HEK293 (cell line): Measurements from ENCODE around the gene JHY.

Experiments
- CTCF ChIA-PET: fragments of 350-600 bp; formaldehyde crosslinking; extraction: SDS; loops from one replicate; lab custom pipeline; 2021; ENCODE audit warnings: antibody characterized with exemption; lab: Yijun Ruan, JAX
- POLR2A ChIA-PET: fragments of 300-600 bp; formaldehyde crosslinking; extraction: SDS; loops from one replicate; lab custom pipeline; 2020; ENCODE audit warnings: antibody characterized with exemption, inconsistent platforms; lab: Yijun Ruan, JAX
- H3K27ac ChIP-seq: fragments of 200-500 bp; sonication (Bioruptor generic); 2 replicates; pipeline ENCODE4 v1.5.1; 2014; ENCODE audit warnings: low read depth, low read length, control low read depth, inconsistent platforms; ENCODE audit errors: extremely low read depth
- H3K36me3 ChIP-seq, 2 experiments: fragments of 200-500 bp in 1 of 2; sonication (Bioruptor generic) in 1 of 2; 1 replicate in 1 of 2; 2 replicates in 1 of 2; pipeline ENCODE4 v1.5.1; 2014 to 2017; ENCODE audit warnings: inconsistent platforms in 2 of 2, low read length in 2 of 2; ENCODE audit not compliant: control insufficient read depth in 2 of 2, insufficient read depth in 1 of 2
- H3K4me1 ChIP-seq: fragments of 200-500 bp; sonication (Bioruptor generic); 2 replicates; pipeline ENCODE4 v1.5.1; 2014; ENCODE audit warnings: mild to moderate bottlenecking, low read length, inconsistent platforms; ENCODE audit not compliant: control insufficient read depth, insufficient read depth
- H3K4me3 ChIP-seq: 2 replicates; pipeline ENCODE4 v1.5.1; 2011; ENCODE audit warnings: low read depth, mild to moderate bottlenecking, control low read depth, low read length, moderate library complexity
- H3K9me3 ChIP-seq: fragments of 200-500 bp; sonication (Bioruptor generic); 2 replicates; pipeline ENCODE4 v1.5.1; 2014; ENCODE audit warnings: low read depth, low read length, inconsistent platforms; ENCODE audit not compliant: control insufficient read depth, insufficient read depth
- ATF2 ChIP-seq: fragments of 450-650 bp; formaldehyde crosslinking; IDR thresholded peaks from 2 replicates; pipeline ENCODE4 v1.5.1; 2016; ENCODE audit warnings: missing biosample characterization, missing genetic modification characterization, low read depth
- IKZF3 ChIP-seq: fragments of 450-650 bp; IDR thresholded peaks from 2 replicates; pipeline ENCODE4 v1.5.0; 2018; ENCODE audit warnings: missing biosample characterization, mild to moderate bottlenecking, missing genetic modification characterization, moderate library complexity
- KLF1 ChIP-seq: fragments of 450-650 bp; formaldehyde crosslinking; IDR thresholded peaks from 2 replicates; pipeline ENCODE4 v1.5.1; 2016; ENCODE audit warnings: missing biosample characterization, missing genetic modification characterization
- MZF1 ChIP-seq: fragments of 450-650 bp; formaldehyde crosslinking; IDR thresholded peaks from 2 replicates; pipeline ENCODE4 v1.5.1; 2017; ENCODE audit warnings: missing biosample characterization, missing genetic modification characterization, borderline replicate concordance
- OVOL3 ChIP-seq: fragments of 450-650 bp; formaldehyde crosslinking; IDR thresholded peaks from 2 replicates; pipeline ENCODE4 v1.5.1; 2016; ENCODE audit warnings: missing biosample characterization, missing genetic modification characterization
- SETDB1 ChIP-seq: IDR thresholded peaks from one replicate; pipeline ENCODE4 v1.6.1; 2017; ENCODE audit warnings: mild to moderate bottlenecking, low read length, moderate library complexity, mixed read lengths; ENCODE audit not compliant: insufficient read length
- TRIM28 ChIP-seq: IDR thresholded peaks from 2 replicates; pipeline ENCODE4 v1.6.1; 2011; ENCODE audit warnings: low read length, control low read depth, borderline replicate concordance
- YY1 ChIP-seq: fragments of 450-650 bp; formaldehyde crosslinking; IDR thresholded peaks from 2 replicates; pipeline ENCODE4 v1.5.1; 2018; ENCODE audit warnings: missing biosample characterization, missing genetic modification characterization
- ZEB2 ChIP-seq: fragments of 450-650 bp; formaldehyde crosslinking; IDR thresholded peaks from 2 replicates; pipeline ENCODE4 v1.5.1; 2016; ENCODE audit warnings: missing biosample characterization, missing genetic modification characterization
- ZNF146 ChIP-seq: fragments of 450-650 bp; formaldehyde crosslinking; IDR thresholded peaks from 2 replicates; pipeline ENCODE4 v1.5.1; 2016; ENCODE audit warnings: missing biosample characterization, missing genetic modification characterization
- ZNF169 ChIP-seq: fragments of 450-650 bp; formaldehyde crosslinking; IDR thresholded peaks from 2 replicates; pipeline ENCODE4 v1.5.1; 2016; ENCODE audit warnings: missing biosample characterization, missing genetic modification characterization
- ZNF19 ChIP-seq: fragments of 450-650 bp; formaldehyde crosslinking; IDR thresholded peaks from 2 replicates; pipeline ENCODE4; 2016; ENCODE audit warnings: missing biosample characterization, missing genetic modification characterization, low read depth
- ZNF324 ChIP-seq: fragments of 450-650 bp; formaldehyde crosslinking; IDR thresholded peaks from 2 replicates; pipeline ENCODE4 v1.5.1; 2016; ENCODE audit warnings: missing biosample characterization, missing genetic modification characterization
- ZNF335 ChIP-seq: fragments of 450-650 bp; formaldehyde crosslinking; conservative IDR thresholded peaks from 2 replicates; pipeline ENCODE4 v1.5.1; 2016; ENCODE audit warnings: missing biosample characterization, missing genetic modification characterization
- ZNF37A ChIP-seq: fragments of 450-650 bp; IDR thresholded peaks from 2 replicates; pipeline ENCODE4 v1.5.1; 2018; ENCODE audit warnings: missing biosample characterization, missing genetic modification characterization
- ZNF558 ChIP-seq: fragments of 450-650 bp; formaldehyde crosslinking; IDR thresholded peaks from 2 replicates; pipeline ENCODE4 v1.5.1; 2016; ENCODE audit warnings: missing biosample characterization, missing genetic modification characterization
- ZNF677 ChIP-seq: fragments of 450-650 bp; IDR thresholded peaks from 2 replicates; pipeline ENCODE4 v1.5.0; 2018; ENCODE audit warnings: missing biosample characterization, mild to moderate bottlenecking, missing genetic modification characterization, moderate library complexity
- ZNF692 ChIP-seq: fragments of 450-650 bp; formaldehyde crosslinking; IDR thresholded peaks from 2 replicates; pipeline ENCODE4 v1.5.1; 2016; ENCODE audit warnings: missing biosample characterization, missing genetic modification characterization
- ZNF707 ChIP-seq: fragments of 450-650 bp; formaldehyde crosslinking; IDR thresholded peaks from 2 replicates; pipeline ENCODE4 v1.5.1; 2016; ENCODE audit warnings: missing biosample characterization, missing genetic modification characterization
- ZNF777 ChIP-seq: fragments of 450-650 bp; formaldehyde crosslinking; IDR thresholded peaks from 2 replicates; pipeline ENCODE4 v1.5.1; 2017; ENCODE audit warnings: missing biosample characterization, missing genetic modification characterization, borderline replicate concordance
- TF ChIP-seq, protein P1 (sequence below): sonication (generic); formaldehyde crosslinking; IDR thresholded peaks from 2 replicates; pipeline ENCODE4 v1.8.1; 2022; ENCODE audit warnings: mild to moderate bottlenecking, moderate library complexity, missing genetic modification reagents
- TF ChIP-seq, protein P2 (sequence below): fragments of 450-650 bp; formaldehyde crosslinking; IDR thresholded peaks from 2 replicates; pipeline ENCODE4 v1.5.1; 2016; ENCODE audit warnings: missing biosample characterization, missing genetic modification characterization
- TF ChIP-seq, protein P3 (sequence below): fragments of 450-650 bp; formaldehyde crosslinking; IDR thresholded peaks from 2 replicates; pipeline ENCODE4 v1.5.1; 2017; ENCODE audit warnings: missing biosample characterization, missing genetic modification characterization
- TF ChIP-seq, protein P4 (sequence below): fragments of 450-650 bp; formaldehyde crosslinking; IDR thresholded peaks from 2 replicates; pipeline ENCODE4 v1.5.1; 2017; ENCODE audit warnings: missing biosample characterization, missing genetic modification characterization
- TF ChIP-seq, protein P5 (sequence below): fragments of 450-650 bp; IDR thresholded peaks from 2 replicates; pipeline ENCODE4 v1.5.1; 2018; ENCODE audit warnings: missing biosample characterization, missing genetic modification characterization

The JHY gene

GRCh38 chr11:122877732-122878131 lies 4.8 kb upstream of the JHY start:
- CTCF ChIA-PET = interaction anchor here (2.6 kb wide), 1 partner anchor 14 kb away, joined by 18 read pairs; no protein-coding TSS in a partner anchor
- H3K4me3 ChIP-seq = no peak overlapping the region
- no peaks in the 10 kb centered on the region for H3K4me1 ChIP-seq
- TF ChIP-seq, protein P1, sequence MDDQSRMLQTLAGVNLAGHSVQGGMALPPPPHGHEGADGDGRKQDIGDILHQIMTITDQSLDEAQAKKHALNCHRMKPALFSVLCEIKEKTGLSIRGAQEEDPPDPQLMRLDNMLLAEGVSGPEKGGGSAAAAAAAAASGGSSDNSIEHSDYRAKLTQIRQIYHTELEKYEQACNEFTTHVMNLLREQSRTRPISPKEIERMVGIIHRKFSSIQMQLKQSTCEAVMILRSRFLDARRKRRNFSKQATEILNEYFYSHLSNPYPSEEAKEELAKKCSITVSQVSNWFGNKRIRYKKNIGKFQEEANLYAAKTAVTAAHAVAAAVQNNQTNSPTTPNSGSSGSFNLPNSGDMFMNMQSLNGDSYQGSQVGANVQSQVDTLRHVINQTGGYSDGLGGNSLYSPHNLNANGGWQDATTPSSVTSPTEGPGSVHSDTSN = no peak
- TF ChIP-seq ATF2 (tag by site-specific recombination) (no peak), ZNF37A (no peak), ZNF692 (tag by site-specific recombination) (no peak), OVOL3 (tag by site-specific recombination) (no peak), ZNF19 (no peak), YY1 (tag by site-specific recombination) (no peak), ZNF558 (tag by site-specific recombination) (no peak), IKZF3 (tag by site-specific recombination) (no peak), ZNF169 (tag by site-specific recombination) (no peak), ZEB2 (tag by site-specific recombination) (no peak), ZNF324 (tag by site-specific recombination) (no peak), ZNF146 (tag by site-specific recombination) (no peak), ZNF335 (no peak), SETDB1 (no peak)
- TF ChIP-seq, protein P2, sequence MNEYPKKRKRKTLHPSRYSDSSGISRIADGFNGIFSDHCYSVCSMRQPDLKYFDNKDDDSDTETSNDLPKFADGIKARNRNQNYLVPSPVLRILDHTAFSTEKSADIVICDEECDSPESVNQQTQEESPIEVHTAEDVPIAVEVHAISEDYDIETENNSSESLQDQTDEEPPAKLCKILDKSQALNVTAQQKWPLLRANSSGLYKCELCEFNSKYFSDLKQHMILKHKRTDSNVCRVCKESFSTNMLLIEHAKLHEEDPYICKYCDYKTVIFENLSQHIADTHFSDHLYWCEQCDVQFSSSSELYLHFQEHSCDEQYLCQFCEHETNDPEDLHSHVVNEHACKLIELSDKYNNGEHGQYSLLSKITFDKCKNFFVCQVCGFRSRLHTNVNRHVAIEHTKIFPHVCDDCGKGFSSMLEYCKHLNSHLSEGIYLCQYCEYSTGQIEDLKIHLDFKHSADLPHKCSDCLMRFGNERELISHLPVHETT = no peak
- TF ChIP-seq, protein P3, sequence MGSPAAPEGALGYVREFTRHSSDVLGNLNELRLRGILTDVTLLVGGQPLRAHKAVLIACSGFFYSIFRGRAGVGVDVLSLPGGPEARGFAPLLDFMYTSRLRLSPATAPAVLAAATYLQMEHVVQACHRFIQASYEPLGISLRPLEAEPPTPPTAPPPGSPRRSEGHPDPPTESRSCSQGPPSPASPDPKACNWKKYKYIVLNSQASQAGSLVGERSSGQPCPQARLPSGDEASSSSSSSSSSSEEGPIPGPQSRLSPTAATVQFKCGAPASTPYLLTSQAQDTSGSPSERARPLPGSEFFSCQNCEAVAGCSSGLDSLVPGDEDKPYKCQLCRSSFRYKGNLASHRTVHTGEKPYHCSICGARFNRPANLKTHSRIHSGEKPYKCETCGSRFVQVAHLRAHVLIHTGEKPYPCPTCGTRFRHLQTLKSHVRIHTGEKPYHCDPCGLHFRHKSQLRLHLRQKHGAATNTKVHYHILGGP (tag by site-specific recombination) = no peak
- TF ChIP-seq, all 188 proteins: peak for 0
- no peaks in the 10 kb centered on the region for H3K36me3 ChIP-seq
- no peak overlapping the region for H3K27ac ChIP-seq
- no peaks in the 10 kb centered on the region for H3K9me3 ChIP-seq
- POLR2A ChIA-PET = no interaction called here

DNA sequence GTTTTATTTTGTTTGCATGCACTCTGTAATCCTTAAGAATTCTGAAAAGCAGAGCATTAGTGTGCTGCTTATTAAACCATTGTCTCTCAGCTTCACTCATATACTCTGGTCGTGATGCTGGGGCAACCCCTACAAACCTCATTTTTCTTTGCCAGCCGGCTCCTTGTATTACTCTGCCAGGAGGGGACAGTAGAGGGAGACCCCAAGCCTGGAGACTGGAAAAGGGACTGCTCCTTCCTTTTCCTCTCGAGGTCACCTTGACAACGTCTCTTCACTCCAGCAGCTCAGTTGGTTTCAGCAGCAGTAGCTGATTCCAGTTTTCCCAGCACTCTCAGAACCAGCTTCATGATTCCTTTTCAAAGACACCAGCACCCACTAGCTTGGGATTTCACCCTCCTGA lies 2.8 kb upstream of the JHY start:
- H3K9me3 ChIP-seq = no peaks in the 10 kb centered on the region
- CTCF ChIA-PET = interaction anchor here (0.8 to 3.3 kb wide), 6 partner anchors 14 to 143 kb away, joined by 3 to 18 read pairs (median 4); no protein-coding TSS in a partner anchor
- POLR2A ChIA-PET = interaction anchor here (0.6 to 1.7 kb wide), 2 partner anchors 182 to 268 kb away, joined by 3 to 7 read pairs; partner anchors contain the start of gene HSPA8
- no peak overlapping the region for H3K4me3 ChIP-seq
- H3K27ac ChIP-seq = no peak overlapping the region
- H3K36me3 ChIP-seq = no peaks in the 10 kb centered on the region
- no peaks in the 10 kb centered on the region for H3K4me1 ChIP-seq
- TF ChIP-seq, protein P4, sequence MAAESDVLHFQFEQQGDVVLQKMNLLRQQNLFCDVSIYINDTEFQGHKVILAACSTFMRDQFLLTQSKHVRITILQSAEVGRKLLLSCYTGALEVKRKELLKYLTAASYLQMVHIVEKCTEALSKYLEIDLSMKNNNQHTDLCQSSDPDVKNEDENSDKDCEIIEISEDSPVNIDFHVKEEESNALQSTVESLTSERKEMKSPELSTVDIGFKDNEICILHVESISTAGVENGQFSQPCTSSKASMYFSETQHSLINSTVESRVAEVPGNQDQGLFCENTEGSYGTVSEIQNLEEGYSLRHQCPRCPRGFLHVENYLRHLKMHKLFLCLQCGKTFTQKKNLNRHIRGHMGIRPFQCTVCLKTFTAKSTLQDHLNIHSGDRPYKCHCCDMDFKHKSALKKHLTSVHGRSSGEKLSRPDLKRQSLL (tag by site-specific recombination) = no peak
- TF ChIP-seq, protein P5, sequence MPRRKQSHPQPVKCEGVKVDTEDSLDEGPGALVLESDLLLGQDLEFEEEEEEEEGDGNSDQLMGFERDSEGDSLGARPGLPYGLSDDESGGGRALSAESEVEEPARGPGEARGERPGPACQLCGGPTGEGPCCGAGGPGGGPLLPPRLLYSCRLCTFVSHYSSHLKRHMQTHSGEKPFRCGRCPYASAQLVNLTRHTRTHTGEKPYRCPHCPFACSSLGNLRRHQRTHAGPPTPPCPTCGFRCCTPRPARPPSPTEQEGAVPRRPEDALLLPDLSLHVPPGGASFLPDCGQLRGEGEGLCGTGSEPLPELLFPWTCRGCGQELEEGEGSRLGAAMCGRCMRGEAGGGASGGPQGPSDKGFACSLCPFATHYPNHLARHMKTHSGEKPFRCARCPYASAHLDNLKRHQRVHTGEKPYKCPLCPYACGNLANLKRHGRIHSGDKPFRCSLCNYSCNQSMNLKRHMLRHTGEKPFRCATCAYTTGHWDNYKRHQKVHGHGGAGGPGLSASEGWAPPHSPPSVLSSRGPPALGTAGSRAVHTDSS (tag by site-specific recombination) = no peak
- TF ChIP-seq MZF1 (no peak), ZNF677 (tag by site-specific recombination) (no peak), ZNF19 (no peak), ZNF707 (tag by site-specific recombination) (no peak), KLF1 (tag by site-specific recombination) (no peak), TRIM28 (no peak), ZNF777 (tag by site-specific recombination) (no peak)
